ENCODE measurements around the gene ZNF423.

DNA sequence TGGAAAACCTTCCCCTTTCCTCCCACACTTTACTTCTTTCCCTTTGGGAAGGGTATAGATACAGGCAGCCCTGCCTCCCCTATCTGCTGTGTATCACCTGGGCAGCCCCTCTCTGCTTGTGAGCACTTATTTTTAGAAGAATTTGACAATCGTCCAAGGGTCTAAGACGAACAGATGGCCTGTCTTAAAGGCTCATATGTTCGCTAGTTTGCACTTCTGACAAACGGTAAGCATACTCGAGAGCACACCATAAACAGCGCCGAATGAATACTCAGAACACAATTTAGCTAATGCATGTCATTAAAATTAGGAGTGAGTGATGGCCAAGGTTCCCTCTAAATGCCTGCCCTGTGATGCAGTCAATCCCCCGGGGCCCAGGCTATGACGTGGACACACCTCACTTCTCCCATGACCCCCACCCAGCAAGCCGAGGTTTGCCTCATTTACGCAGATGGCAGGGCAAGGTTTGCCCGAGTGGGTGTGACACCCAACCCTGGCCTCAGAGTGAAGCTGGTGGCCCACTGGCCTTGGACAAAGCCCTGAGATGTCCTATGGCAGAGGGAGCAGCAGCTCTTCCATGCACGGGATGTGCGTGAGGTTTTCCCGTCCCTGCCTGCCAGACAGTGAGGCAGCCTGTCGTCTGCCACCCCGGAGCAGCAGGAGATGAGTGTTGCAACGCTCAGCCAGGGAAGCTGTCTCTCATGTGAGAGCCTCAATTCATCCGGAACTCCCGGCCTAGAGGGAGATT is 357.1 kb downstream of the ZNF423 start:
- no peak for TF ChIP-seq EP300 (IDR thresholded peaks at IDR 0.05)
- TF ChIP-seq POLR2AphosphoS5 (IDR thresholded peaks at IDR 0.05): no peak
- TF ChIP-seq, protein P1, sequence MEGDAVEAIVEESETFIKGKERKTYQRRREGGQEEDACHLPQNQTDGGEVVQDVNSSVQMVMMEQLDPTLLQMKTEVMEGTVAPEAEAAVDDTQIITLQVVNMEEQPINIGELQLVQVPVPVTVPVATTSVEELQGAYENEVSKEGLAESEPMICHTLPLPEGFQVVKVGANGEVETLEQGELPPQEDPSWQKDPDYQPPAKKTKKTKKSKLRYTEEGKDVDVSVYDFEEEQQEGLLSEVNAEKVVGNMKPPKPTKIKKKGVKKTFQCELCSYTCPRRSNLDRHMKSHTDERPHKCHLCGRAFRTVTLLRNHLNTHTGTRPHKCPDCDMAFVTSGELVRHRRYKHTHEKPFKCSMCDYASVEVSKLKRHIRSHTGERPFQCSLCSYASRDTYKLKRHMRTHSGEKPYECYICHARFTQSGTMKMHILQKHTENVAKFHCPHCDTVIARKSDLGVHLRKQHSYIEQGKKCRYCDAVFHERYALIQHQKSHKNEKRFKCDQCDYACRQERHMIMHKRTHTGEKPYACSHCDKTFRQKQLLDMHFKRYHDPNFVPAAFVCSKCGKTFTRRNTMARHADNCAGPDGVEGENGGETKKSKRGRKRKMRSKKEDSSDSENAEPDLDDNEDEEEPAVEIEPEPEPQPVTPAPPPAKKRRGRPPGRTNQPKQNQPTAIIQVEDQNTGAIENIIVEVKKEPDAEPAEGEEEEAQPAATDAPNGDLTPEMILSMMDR (IDR thresholded peaks at IDR 0.05): no peak
- no peak for TF ChIP-seq POLR2A (IDR thresholded peaks at IDR 0.05)
